Measurements from ENCODE around the gene RGS6.

DNA sequence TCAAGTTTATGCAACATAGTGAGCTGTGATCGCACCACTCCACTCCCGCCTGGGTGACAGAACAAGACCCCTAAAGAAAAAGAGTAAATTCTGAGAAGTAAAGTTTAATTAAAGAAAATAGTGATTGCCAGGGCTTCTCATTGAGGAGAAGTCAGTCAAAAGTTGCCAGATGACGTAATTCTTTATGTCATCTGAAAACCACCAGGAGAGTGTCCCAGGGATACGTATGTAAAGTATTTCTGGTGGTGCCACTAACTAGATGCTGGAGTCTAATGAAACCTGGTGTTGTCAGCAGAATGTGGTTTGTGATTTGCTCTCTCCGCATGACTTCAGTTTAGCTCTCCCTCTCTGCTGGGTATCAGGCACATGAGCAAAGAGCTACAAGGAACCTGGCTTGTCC, 569.2 kb downstream of the RGS6 start:
- TF ChIP-seq, protein P1, sequence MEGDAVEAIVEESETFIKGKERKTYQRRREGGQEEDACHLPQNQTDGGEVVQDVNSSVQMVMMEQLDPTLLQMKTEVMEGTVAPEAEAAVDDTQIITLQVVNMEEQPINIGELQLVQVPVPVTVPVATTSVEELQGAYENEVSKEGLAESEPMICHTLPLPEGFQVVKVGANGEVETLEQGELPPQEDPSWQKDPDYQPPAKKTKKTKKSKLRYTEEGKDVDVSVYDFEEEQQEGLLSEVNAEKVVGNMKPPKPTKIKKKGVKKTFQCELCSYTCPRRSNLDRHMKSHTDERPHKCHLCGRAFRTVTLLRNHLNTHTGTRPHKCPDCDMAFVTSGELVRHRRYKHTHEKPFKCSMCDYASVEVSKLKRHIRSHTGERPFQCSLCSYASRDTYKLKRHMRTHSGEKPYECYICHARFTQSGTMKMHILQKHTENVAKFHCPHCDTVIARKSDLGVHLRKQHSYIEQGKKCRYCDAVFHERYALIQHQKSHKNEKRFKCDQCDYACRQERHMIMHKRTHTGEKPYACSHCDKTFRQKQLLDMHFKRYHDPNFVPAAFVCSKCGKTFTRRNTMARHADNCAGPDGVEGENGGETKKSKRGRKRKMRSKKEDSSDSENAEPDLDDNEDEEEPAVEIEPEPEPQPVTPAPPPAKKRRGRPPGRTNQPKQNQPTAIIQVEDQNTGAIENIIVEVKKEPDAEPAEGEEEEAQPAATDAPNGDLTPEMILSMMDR (conservative IDR thresholded peaks at IDR 0.05; ENCODE audit: low read depth, low read length) = no peak
- TF ChIP-seq EZH2 (IDR thresholded peaks at IDR 0.05; ENCODE audit: low read length, unreplicated experiment) (no peak), EZH2phosphoT487 (IDR thresholded peaks at IDR 0.05; ENCODE audit: borderline replicate concordance, low read length) (no peak)
